ENCODE data around the gene MMAB.

MMAB gene

DNA sequence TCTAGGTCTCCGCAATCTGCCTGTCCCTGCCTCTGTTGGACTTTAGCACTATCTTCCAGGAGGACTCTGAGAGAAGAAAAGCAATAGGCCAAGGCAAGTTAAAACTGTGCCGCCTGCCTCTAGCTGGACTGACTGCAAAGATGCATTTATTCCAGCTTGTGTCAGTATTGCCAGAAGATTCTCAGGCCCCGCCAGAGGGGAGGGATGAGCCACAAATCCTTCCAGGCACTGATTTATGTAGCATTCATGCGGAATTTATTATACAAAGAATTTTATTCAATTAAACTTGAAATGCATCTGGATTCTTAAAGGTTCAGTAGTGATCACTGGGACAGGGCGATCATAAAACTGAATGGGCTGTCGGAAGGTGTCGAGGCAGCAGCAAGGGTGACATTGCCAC is 19.8 kb downstream of the MMAB start:
- Histone ChIP-seq H3K27me3 (replicated peaks; ENCODE audit: control insufficient read depth, insufficient read depth, low read length) (0 out of 2 replicates have a peak, but pooled peaks cover under 1% of the 10 kb centered on the region), H3K36me3 (ENCODE audit: control insufficient read depth, insufficient read depth, low read length) (peaks cover 6% of the 10 kb centered on the region), H3K4me3 (replicated peaks; ENCODE audit: low read depth, low read length) (no peak overlapping the region)
- TF ChIP-seq CTCF (IDR thresholded peaks at IDR 0.05; ENCODE audit: insufficient read depth, low read length, poor library complexity, severe bottlenecking), result no peak
- no peak for DNase-seq (ENCODE audit: extremely low read depth, insufficient read length)

- DNase-seq (ENCODE audit: extremely low read depth, insufficient read length), result no peak
- H3K36me3 ChIP-seq (ENCODE audit: control insufficient read depth, insufficient read depth, low read length), result peaks cover 5% of the 10 kb centered on the region; the same call in 1 of the 2 replicates
- TF ChIP-seq CTCF (IDR thresholded peaks at IDR 0.05; ENCODE audit: insufficient read depth, low read length, poor library complexity, severe bottlenecking), result no peak
- H3K4me3 ChIP-seq (replicated peaks; ENCODE audit: low read depth, low read length), result no peak overlapping the region
- 0 out of 2 replicates have a peak, but pooled peaks cover 1% of the 10 kb centered on the region for H3K27me3 ChIP-seq (replicated peaks; ENCODE audit: control insufficient read depth, insufficient read depth, low read length)
These were observed 20.3 kb downstream of the MMAB start for GRCh38 chr12:109552971-109553370.

DNA sequence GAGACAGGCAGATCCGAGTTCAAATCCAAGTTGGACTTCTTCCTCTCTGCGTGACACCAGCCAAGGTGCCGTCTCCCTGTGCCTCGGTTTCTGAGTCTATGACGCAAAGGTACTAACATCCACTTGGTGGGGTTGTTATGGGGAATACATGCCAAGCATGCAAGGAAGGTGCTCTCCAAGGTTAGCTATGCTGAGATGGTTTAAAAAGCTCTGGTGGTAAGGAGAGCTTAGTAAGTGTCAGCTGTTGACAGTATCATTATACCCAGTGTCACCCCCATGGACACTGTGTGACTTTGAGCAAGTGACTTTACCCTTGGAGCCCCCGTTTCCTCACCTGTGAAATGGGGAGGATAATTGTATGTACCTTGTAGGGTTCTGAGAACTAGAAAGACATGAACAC is 22.2 kb downstream of the MMAB start:
- H3K27me3 ChIP-seq (replicated peaks; ENCODE audit: control insufficient read depth, insufficient read depth, low read length), result peaks cover 1% of the 10 kb centered on the region; the same call in 1 of the 2 replicates
- TF ChIP-seq CTCF (IDR thresholded peaks at IDR 0.05; ENCODE audit: insufficient read depth, low read length, poor library complexity, severe bottlenecking), result no peak
- no peak overlapping the region for H3K4me3 ChIP-seq (replicated peaks; ENCODE audit: low read depth, low read length)
- DNase-seq (ENCODE audit: extremely low read depth, insufficient read length), result no peak
- H3K36me3 ChIP-seq (ENCODE audit: control insufficient read depth, insufficient read depth, low read length), result no peaks in the 10 kb centered on the region

DNA sequence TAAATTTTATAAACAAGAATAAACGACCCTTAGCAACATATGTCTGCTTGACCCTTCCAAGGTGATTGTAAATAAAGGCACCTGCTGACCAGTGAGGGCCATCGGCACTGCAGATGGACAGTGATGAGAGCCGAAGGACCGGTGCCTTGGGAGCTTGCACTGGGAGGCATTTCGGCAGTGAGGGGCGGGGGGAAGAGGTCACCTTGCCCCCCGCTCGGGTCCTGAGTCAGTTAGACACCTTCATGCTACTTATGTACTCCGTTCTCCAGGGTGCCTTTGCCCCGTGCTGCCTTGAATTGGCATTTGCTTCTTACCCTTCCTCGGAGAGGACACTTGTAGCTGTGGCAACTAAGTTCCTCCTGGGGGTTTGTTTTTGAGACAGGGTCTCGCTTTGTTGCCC is 23.0 kb downstream of the MMAB start:
- peaks cover 1% of the 10 kb centered on the region; the same call in 1 of the 2 replicates for H3K27me3 ChIP-seq (replicated peaks; ENCODE audit: control insufficient read depth, insufficient read depth, low read length)
- DNase-seq (ENCODE audit: extremely low read depth, insufficient read length), result no peak

DNA sequence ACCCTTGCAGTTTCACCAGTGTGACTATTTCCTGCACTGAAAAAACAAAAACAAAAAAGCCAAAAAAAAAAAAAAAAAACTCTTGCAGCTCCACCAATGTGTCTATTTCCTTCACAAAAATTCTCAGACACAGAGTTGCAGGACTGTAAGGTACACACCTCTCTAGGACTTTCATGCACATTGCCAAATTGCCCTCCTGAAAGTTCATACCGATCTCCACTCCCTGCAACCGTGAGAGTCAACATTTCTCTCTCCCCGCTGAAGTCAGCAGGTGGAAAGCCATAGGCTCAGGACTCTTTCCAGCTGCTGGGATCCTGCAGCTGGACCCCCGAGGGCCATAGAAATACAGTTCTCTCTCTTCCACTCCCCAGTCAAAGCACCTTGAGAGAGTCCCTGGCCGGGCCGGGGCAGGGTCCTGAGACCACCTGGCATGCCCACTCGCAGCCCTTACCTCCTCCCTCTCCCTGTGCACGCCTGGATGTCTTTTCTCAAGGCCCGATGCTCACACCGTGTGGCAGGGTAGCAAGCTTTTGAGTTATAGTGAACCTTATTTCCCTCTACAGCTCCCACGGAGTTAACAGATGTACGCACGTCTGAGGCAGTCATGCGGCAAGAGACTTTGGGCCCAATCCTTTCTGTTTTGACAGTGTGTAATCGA is 23.6 kb downstream of the MMAB start:
- no peaks in the 10 kb centered on the region for H3K36me3 ChIP-seq (ENCODE audit: control insufficient read depth, insufficient read depth, low read length)
- DNase-seq (ENCODE audit: extremely low read depth, insufficient read length), result no peak
- H3K4me3 ChIP-seq (replicated peaks; ENCODE audit: low read depth, low read length), result no peak overlapping the region
- no peak for TF ChIP-seq CTCF (IDR thresholded peaks at IDR 0.05; ENCODE audit: insufficient read depth, low read length, poor library complexity, severe bottlenecking)
- H3K27me3 ChIP-seq (replicated peaks; ENCODE audit: control insufficient read depth, insufficient read depth, low read length), result peaks cover 1% of the 10 kb centered on the region; the same call in 1 of the 2 replicates

More for the DNA sequence above, 23.0 kb downstream of the MMAB start:
- Histone ChIP-seq H3K36me3 (ENCODE audit: control insufficient read depth, insufficient read depth, low read length) (no peaks in the 10 kb centered on the region), H3K4me3 (replicated peaks; ENCODE audit: low read depth, low read length) (no peak overlapping the region)
- TF ChIP-seq CTCF (IDR thresholded peaks at IDR 0.05; ENCODE audit: insufficient read depth, low read length, poor library complexity, severe bottlenecking), result no peak
